Sigmoid colon (tissue), 4 donors: ENCODE results near the gene CENPF.

Source experiments
- EP300 ChIP-seq, 4 donors: sonication (generic); formaldehyde crosslinking; IDR thresholded peaks; one replicate each; pipeline ENCODE4 v1.6.1; 2017; ENCODE audit warnings: antibody characterized with exemption in 4 of 4
- POLR2A ChIP-seq, 2 donors: fragments of 450-650 bp; IDR thresholded peaks; one replicate each; pipeline ENCODE4 v1.6.1; 2016; ENCODE audit warnings: antibody characterized with exemption in 2 of 2, mild to moderate bottlenecking in 2 of 2, moderate library complexity in 2 of 2
- POLR2AphosphoS5 ChIP-seq, 4 donors: sonication (generic); formaldehyde crosslinking; IDR thresholded peaks; one replicate each; pipeline ENCODE4 v1.6.1; 2017; ENCODE audit warnings: antibody characterized with exemption in 4 of 4
- TF ChIP-seq, protein P1 (sequence below), 4 experiments: fragments of 450-650 bp in 3 of 4; fragments of 200-600 bp in 1 of 4; IDR thresholded peaks; one replicate each; pipeline ENCODE4 v1.5.1; 2016 to 2019; ENCODE audit warnings: antibody characterized with exemption in 4 of 4, mild to moderate bottlenecking in 3 of 4, moderate library complexity in 2 of 4

GRCh38 chr1:214686497-214686896 lies 83.5 kb downstream of the CENPF start:
- TF ChIP-seq EP300 (IDR thresholded peaks at IDR 0.05): no peak
- TF ChIP-seq, protein P1, sequence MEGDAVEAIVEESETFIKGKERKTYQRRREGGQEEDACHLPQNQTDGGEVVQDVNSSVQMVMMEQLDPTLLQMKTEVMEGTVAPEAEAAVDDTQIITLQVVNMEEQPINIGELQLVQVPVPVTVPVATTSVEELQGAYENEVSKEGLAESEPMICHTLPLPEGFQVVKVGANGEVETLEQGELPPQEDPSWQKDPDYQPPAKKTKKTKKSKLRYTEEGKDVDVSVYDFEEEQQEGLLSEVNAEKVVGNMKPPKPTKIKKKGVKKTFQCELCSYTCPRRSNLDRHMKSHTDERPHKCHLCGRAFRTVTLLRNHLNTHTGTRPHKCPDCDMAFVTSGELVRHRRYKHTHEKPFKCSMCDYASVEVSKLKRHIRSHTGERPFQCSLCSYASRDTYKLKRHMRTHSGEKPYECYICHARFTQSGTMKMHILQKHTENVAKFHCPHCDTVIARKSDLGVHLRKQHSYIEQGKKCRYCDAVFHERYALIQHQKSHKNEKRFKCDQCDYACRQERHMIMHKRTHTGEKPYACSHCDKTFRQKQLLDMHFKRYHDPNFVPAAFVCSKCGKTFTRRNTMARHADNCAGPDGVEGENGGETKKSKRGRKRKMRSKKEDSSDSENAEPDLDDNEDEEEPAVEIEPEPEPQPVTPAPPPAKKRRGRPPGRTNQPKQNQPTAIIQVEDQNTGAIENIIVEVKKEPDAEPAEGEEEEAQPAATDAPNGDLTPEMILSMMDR (IDR thresholded peaks at IDR 0.05): no peak
- no peak for TF ChIP-seq POLR2A (IDR thresholded peaks at IDR 0.05)
- no peak for TF ChIP-seq POLR2AphosphoS5 (IDR thresholded peaks at IDR 0.05)
